HEK293T (cell line): ENCODE measurements around the gene DRAP1.

Source experiments
- CTCF ChIA-PET: fragments of 350-600 bp; formaldehyde crosslinking; extraction: SDS; loops from one replicate; lab custom pipeline; 2021; ENCODE audit warnings: antibody characterized with exemption, inconsistent platforms; lab: Yijun Ruan, JAX
- POLR2A ChIA-PET: fragments of 350-600 bp; formaldehyde crosslinking; extraction: SDS; loops from one replicate; lab custom pipeline; 2020; ENCODE audit warnings: antibody characterized with exemption, inconsistent platforms; lab: Yijun Ruan, JAX
- DNase-seq: peaks from one replicate; pipeline ENCODE4 v3.0.0; 2012; ENCODE audit warnings: mixed read lengths; ENCODE audit errors: extremely low spot score
- ARNT ChIP-seq: fragments of 450-650 bp; IDR thresholded peaks from 2 replicates; pipeline ENCODE4 v1.6.1; 2017; ENCODE audit warnings: mild to moderate bottlenecking
- BHLHE40 ChIP-seq: fragments of 450-650 bp; IDR thresholded peaks from 2 replicates; pipeline ENCODE4 v1.6.1; 2016; ENCODE audit warnings: mild to moderate bottlenecking, moderate library complexity, borderline replicate concordance
- CTBP1 ChIP-seq: fragments of 450-650 bp; IDR thresholded peaks from 2 replicates; pipeline ENCODE4 v1.6.1; 2016; ENCODE audit warnings: borderline replicate concordance
- ELF4 ChIP-seq: fragments of 450-650 bp; IDR thresholded peaks from 2 replicates; pipeline ENCODE4 v1.6.1; 2017; ENCODE audit warnings: antibody characterized with exemption
- FOXA1 ChIP-seq: fragments of 450-650 bp; IDR thresholded peaks from 2 replicates; pipeline ENCODE4 v1.6.1; 2016; ENCODE audit warnings: mild to moderate bottlenecking
- FOXK2 ChIP-seq: fragments of 450-650 bp; IDR thresholded peaks from 2 replicates; pipeline ENCODE4 v1.6.1; 2016; ENCODE audit warnings: mild to moderate bottlenecking
- FOXM1 ChIP-seq: fragments of 450-650 bp; IDR thresholded peaks from 2 replicates; pipeline ENCODE4 v1.6.1; 2017; ENCODE audit warnings: mild to moderate bottlenecking, borderline replicate concordance
- HDGF ChIP-seq: fragments of 450-650 bp; IDR thresholded peaks from 2 replicates; pipeline ENCODE4 v1.6.1; 2017; ENCODE audit warnings: antibody characterized with exemption, borderline replicate concordance
- L3MBTL2 ChIP-seq: fragments of 450-650 bp; conservative IDR thresholded peaks from 2 replicates; pipeline ENCODE4 v1.6.1; 2016; ENCODE audit warnings: mild to moderate bottlenecking
- LEF1 ChIP-seq: fragments of 450-650 bp; IDR thresholded peaks from 2 replicates; pipeline ENCODE4 v1.6.1; 2017; ENCODE audit warnings: mild to moderate bottlenecking, borderline replicate concordance
- NFRKB ChIP-seq: fragments of 450-650 bp; IDR thresholded peaks from 2 replicates; pipeline ENCODE4 v1.6.1; 2016; ENCODE audit warnings: mild to moderate bottlenecking, moderate library complexity
- PKNOX1 ChIP-seq: fragments of 450-650 bp; IDR thresholded peaks from 2 replicates; pipeline ENCODE4 v1.6.1; 2016
- SP1 ChIP-seq: fragments of 450-650 bp; IDR thresholded peaks from 2 replicates; pipeline ENCODE4 v1.6.1; 2017
- SUZ12 ChIP-seq: fragments of 450-650 bp; IDR thresholded peaks from 2 replicates; pipeline ENCODE4 v1.6.1; 2016; ENCODE audit warnings: mild to moderate bottlenecking
- TARDBP ChIP-seq: fragments of 450-650 bp; IDR thresholded peaks from 2 replicates; pipeline ENCODE4 v1.6.1; 2016
- ZNF384 ChIP-seq: fragments of 450-650 bp; IDR thresholded peaks from 2 replicates; pipeline ENCODE4 v1.6.1; 2016

The DRAP1 gene

GRCh38 chr11:65896034-65896999, 22.9 kb upstream of the DRAP1 start:
- TF ChIP-seq PKNOX1, result no peak
- no peak for TF ChIP-seq BHLHE40
- no peak for TF ChIP-seq ARNT
- TF ChIP-seq TARDBP, result no peak
- no peak for TF ChIP-seq NFRKB
- TF ChIP-seq HDGF, result no peak
- TF ChIP-seq LEF1, result no peak
- no peak for DNase-seq
- CTCF ChIA-PET, result interaction anchor here (0.6 to 1.4 kb wide), 3 partner anchors 8 to 185 kb away, joined by 3 read pairs; partner anchors contain the start of gene FIBP
- POLR2A ChIA-PET, result interaction anchor here (1.2 to 2.0 kb wide), 2 partner anchors 37 to 176 kb away, joined by 3 to 6 read pairs; partner anchors contain the start of gene RNASEH2C

GRCh38 chr11:65897020-65897471, 22.2 kb upstream of the DRAP1 start:
- ChIA-PET CTCF (interaction anchor here (6.6 kb wide), 1 partner anchor 7 kb away, joined by 36 read pairs; the partner anchor contains the start of genes CCDC85B and FIBP), POLR2A (interaction anchor here (1.3 to 2.0 kb wide), 2 partner anchors 9 to 38 kb away, joined by 3 to 6 read pairs; no protein-coding TSS in a partner anchor)

GRCh38 chr11:65898656-65899355, 20.4 kb upstream of the DRAP1 start:
- DNase-seq, result no peak
- TF ChIP-seq L3MBTL2 (no peak), FOXA1 (no peak), ELF4 (no peak), SP1 (no peak), TARDBP (no peak), NFRKB (no peak), ZNF384 (no peak), PKNOX1 (no peak), CTBP1 (no peak), SUZ12 (no peak), HDGF (no peak), BHLHE40 (no peak), FOXM1 (no peak), LEF1 (no peak), FOXK2 (no peak), ARNT (no peak)
- POLR2A ChIA-PET, result interaction anchor here (0.8 to 5.8 kb wide), 3 partner anchors 8 to 13 kb away, joined by 3 to 72 read pairs (median 4); partner anchors contain the start of genes CCDC85B and FIBP
- CTCF ChIA-PET, result interaction anchor here (6.6 kb wide), 1 partner anchor 9 kb away, joined by 36 read pairs; the partner anchor contains the start of genes CCDC85B and FIBP

More at GRCh38 chr11:65897020-65897471, 22.2 kb upstream of the DRAP1 start:
- TF ChIP-seq HDGF (no peak), FOXM1 (no peak), SUZ12 (no peak), NFRKB (no peak), FOXK2 (no peak), CTBP1 (no peak), BHLHE40 (no peak), ELF4 (no peak), ZNF384 (no peak), LEF1 (no peak), ARNT (no peak), SP1 (no peak), TARDBP (no peak), FOXA1 (no peak), PKNOX1 (no peak), L3MBTL2 (no peak)
- no peak for DNase-seq

GRCh38 chr11:65899356-65900124, 19.7 kb upstream of the DRAP1 start:
- ChIA-PET CTCF (interaction anchor here (6.6 kb wide), 1 partner anchor 10 kb away, joined by 36 read pairs; the partner anchor contains the start of genes CCDC85B and FIBP), POLR2A (interaction anchor here (1.3 to 5.8 kb wide), 2 partner anchors 9 to 12 kb away, joined by 3 to 72 read pairs; partner anchors contain the start of genes CCDC85B and FIBP)
- peak; percentile 62 for TF ChIP-seq L3MBTL2
- no peak for TF ChIP-seq PKNOX1
- no peak for DNase-seq
